IMR-90 (cell line): Measurements from ENCODE around the gene CSH2. TPM values are rescaled to one million over a fixed set of nuclear protein-coding genes. Genes with fewer than 3 reads are reported as not detected.
"Not testable (repeated sequence)": the region's sequence is repeated elsewhere in the genome, so short reads cannot be mapped to it uniquely, and the experiment has no call there.

ENCODE experiments used
- ATAC-seq: fragments of 200-7000 bp; cut with Tn5 transposase; 2 replicates; pipeline ENCODE4 v1.9.1; 2020; ENCODE audit warnings: low read depth, mild to moderate bottlenecking, moderate library complexity
- BruUV-seq: library from RNA; stranded (reverse); fragments of 400-500 nt; replicated peaks from 2 replicates; lab custom pipeline; 2021; lab: Mats Ljungman, UMichigan
- CTCF ChIA-PET: fragments of 300-600 bp; formaldehyde crosslinking; extraction: SDS; loops from one replicate; lab custom pipeline; 2021; ENCODE audit warnings: antibody characterized with exemption; lab: Yijun Ruan, JAX
- POLR2A ChIA-PET: fragments of 300-600 bp; sonication (Branson Sonifier 250); formaldehyde crosslinking; loops from one replicate; lab custom pipeline; 2022; ENCODE audit warnings: antibody characterized with exemption; ENCODE audit not compliant: unreplicated experiment; lab: Charles Lee
- DNase-seq: peaks from one replicate; pipeline ENCODE4 v3.0.0; 2013
- H2AFZ ChIP-seq: replicated peaks from 2 replicates; pipeline ENCODE3; 2013; ENCODE audit warnings: low read length, mild to moderate bottlenecking; ENCODE audit not compliant: poor library complexity
- H2AK5ac ChIP-seq: 2 replicates; pipeline ENCODE4 v1.6.1; 2013; ENCODE audit warnings: low read depth, low read length, inconsistent platforms
- H2AK9ac ChIP-seq: replicated peaks from 2 replicates; pipeline ENCODE3; 2013; ENCODE audit warnings: mild to moderate bottlenecking, low read depth, low read length, moderate library complexity; ENCODE audit not compliant: poor library complexity
- H2BK120ac ChIP-seq: 2 replicates; pipeline ENCODE4 v1.6.1; 2013; ENCODE audit warnings: low read depth, low read length, inconsistent platforms
- H2BK15ac ChIP-seq: 3 replicates; pipeline ENCODE4 v1.6.1; 2013; ENCODE audit warnings: low read depth, low read length, inconsistent platforms
- H2BK20ac ChIP-seq: 2 replicates; pipeline ENCODE4 v1.6.1; 2013; ENCODE audit warnings: low read depth, mild to moderate bottlenecking, inconsistent platforms, low read length, moderate library complexity
- H2BK5ac ChIP-seq: 2 replicates; pipeline ENCODE4 v1.6.1; 2013; ENCODE audit warnings: mild to moderate bottlenecking, low read depth, low read length, inconsistent platforms; ENCODE audit not compliant: poor library complexity, severe bottlenecking
- H3K14ac ChIP-seq: replicated peaks from 2 replicates; pipeline ENCODE4 v1.6.1; 2013; ENCODE audit warnings: low read depth, low read length, inconsistent platforms
- H3K18ac ChIP-seq: 2 replicates; pipeline ENCODE4 v1.6.1; 2013; ENCODE audit warnings: low read depth, low read length, control low read depth
- H3K23ac ChIP-seq: 2 replicates; pipeline ENCODE4 v1.6.1; 2013; ENCODE audit warnings: low read depth, low read length, inconsistent platforms
- H3K27ac ChIP-seq: 2 replicates; pipeline ENCODE4 v1.5.1; 2013; ENCODE audit warnings: mild to moderate bottlenecking, control low read depth, low read length; ENCODE audit not compliant: insufficient read depth
- H3K27me3 ChIP-seq: 2 replicates; pipeline ENCODE4 v1.6.1; 2013; ENCODE audit warnings: low read length; ENCODE audit not compliant: control insufficient read depth, insufficient read depth
- H3K36me3 ChIP-seq: 2 replicates; pipeline ENCODE4 v1.6.1; 2013; ENCODE audit warnings: low read length, mixed read lengths; ENCODE audit not compliant: control insufficient read depth, insufficient read depth
- H3K4ac ChIP-seq: 2 replicates; pipeline ENCODE4 v1.6.1; 2013; ENCODE audit warnings: low read depth, low read length, inconsistent platforms
- H3K4me1 ChIP-seq: 2 replicates; pipeline ENCODE4 v1.6.1; 2013; ENCODE audit warnings: low read length, mixed read lengths; ENCODE audit not compliant: control insufficient read depth, insufficient read depth
- H3K4me2 ChIP-seq: 2 replicates; pipeline ENCODE4 v1.6.1; 2013; ENCODE audit warnings: low read depth, mild to moderate bottlenecking, control low read depth, low read length, moderate library complexity
- H3K4me3 ChIP-seq: 2 replicates; pipeline ENCODE4 v1.5.1; 2013; ENCODE audit warnings: low read depth, mild to moderate bottlenecking, control low read depth, low read length, moderate library complexity; ENCODE audit not compliant: insufficient read depth
- H3K56ac ChIP-seq: 2 replicates; pipeline ENCODE4 v1.6.1; 2013; ENCODE audit warnings: low read length, inconsistent platforms; ENCODE audit not compliant: insufficient read depth; ENCODE audit errors: extremely low read depth
- H3K79me1 ChIP-seq, 2 experiments: 2 replicates each; pipeline ENCODE4 v1.6.1; 2013; ENCODE audit warnings: low read length in 2 of 2, inconsistent platforms in 1 of 2, low read depth in 1 of 2
- H3K9ac ChIP-seq: 2 replicates; pipeline ENCODE4 v1.6.1; 2013; ENCODE audit warnings: low read depth, low read length, control low read depth
- H3K9me1 ChIP-seq: 2 replicates; pipeline ENCODE4 v1.6.1; 2013; ENCODE audit warnings: low read length, inconsistent platforms; ENCODE audit not compliant: insufficient read depth
- H3K9me3 ChIP-seq: 2 replicates; pipeline ENCODE4 v1.6.1; 2013; ENCODE audit warnings: low read length; ENCODE audit not compliant: control insufficient read depth, insufficient read depth
- H4K20me1 ChIP-seq: 2 replicates; pipeline ENCODE4 v1.6.1; 2013; ENCODE audit warnings: low read length, inconsistent platforms; ENCODE audit not compliant: insufficient read depth
- H4K5ac ChIP-seq: 2 replicates; pipeline ENCODE4 v1.6.1; 2013; ENCODE audit warnings: mild to moderate bottlenecking, low read depth, low read length, control low read depth
- H4K8ac ChIP-seq, 2 experiments: 2 replicates each; pipeline ENCODE4 v1.6.1; 2013; ENCODE audit warnings: low read depth in 2 of 2, low read length in 2 of 2, control low read depth in 1 of 2, inconsistent platforms in 1 of 2
- H4K91ac ChIP-seq: 2 replicates; pipeline ENCODE4 v1.6.1; 2013; ENCODE audit warnings: low read depth, low read length, inconsistent platforms; ENCODE audit not compliant: insufficient read depth
- WGBS, 2 experiments: methylation state at CpG; one replicate each; pipeline versions ENCODE4 v1.1.5 to v1.1.7; 2013; ENCODE audit warnings: missing lambda C conversion rate in 2 of 2; ENCODE audit not compliant: insufficient read length in 1 of 2; ENCODE audit errors: extremely low coverage in 2 of 2; 5-methylcytosine and 5-hydroxymethylcytosine counted together
- dilution Hi-C: fragments of 300-500 bp; cut with HindIII; formaldehyde crosslinking; loops from one replicate; pipeline ENCODE4 v1.14.3; 2018; ENCODE audit warnings: low sequenced_read_pairs; ENCODE audit not compliant: unreplicated experiment
- in situ Hi-C: fragments of 300-500 bp; cut with MboI; formaldehyde crosslinking; loops from 3 replicates; pipeline ENCODE4 v1.14.3; 2019; ENCODE audit warnings: low sequenced_read_pairs, inconsistent platforms, mixed read lengths
- intact Hi-C: fragments of 100-400 bp; cut with micrococcal nuclease; formaldehyde crosslinking; loops from 2 replicates; pipeline ENCODE4 v1.10.0; 2022
- polyA plus RNA-seq, 3 experiments: library from polyadenylated mRNA; depleted of rRNA; stranded (reverse); fragments of >200 nt; gene quantifications; 2 replicates each; pipeline ENCODE4 v1.2.3, GENCODE V29; 2012; ENCODE audit warnings: low replicate concordance in 1 of 3
- total RNA-seq: library from RNA; depleted of rRNA; stranded (reverse); fragments of >200 nt; gene quantifications from 2 replicates; pipeline ENCODE4 v1.2.3, GENCODE V29; 2012

CSH2 gene
- total and polyA plus RNA-seq, 2 of the 4 experiments (the other 2 are of a cell fraction): not detected

DNA sequence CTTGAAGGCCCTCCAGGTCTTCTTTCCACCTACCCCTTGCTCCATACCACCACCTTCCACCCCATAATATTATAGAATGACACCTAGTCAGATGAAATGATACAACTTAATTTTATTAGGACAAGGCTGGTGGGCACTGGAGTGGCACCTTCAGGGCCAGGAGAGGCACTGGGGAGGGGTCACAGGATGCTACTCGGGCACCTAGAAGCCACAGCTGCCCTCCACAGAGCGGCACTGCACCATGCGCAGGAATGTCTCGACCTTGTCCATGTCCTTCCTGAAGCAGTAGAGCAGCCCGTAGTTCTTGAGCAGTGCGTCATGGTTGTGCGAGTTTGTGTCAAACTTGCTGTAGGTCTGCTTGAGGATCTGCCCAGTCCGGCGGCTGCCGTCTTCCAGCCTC lies 21.3 kb upstream of the CSH2 start:
- H3K23ac ChIP-seq, H3K9me3 ChIP-seq, DNase-seq, H2AFZ ChIP-seq, H2BK5ac ChIP-seq, CTCF ChIA-PET, H3K4me3 ChIP-seq, H3K9ac ChIP-seq, H4K20me1 ChIP-seq, H4K91ac ChIP-seq, H3K4me1 ChIP-seq, H3K56ac ChIP-seq, H2BK15ac ChIP-seq, H3K79me1 ChIP-seq, H4K8ac ChIP-seq, H3K14ac ChIP-seq, ATAC-seq, H3K18ac ChIP-seq, H3K4me2 ChIP-seq, POLR2A ChIA-PET, H3K36me3 ChIP-seq, H3K27ac ChIP-seq, H2AK9ac ChIP-seq, BruUV-seq, H2BK120ac ChIP-seq, in situ Hi-C loops, H3K4ac ChIP-seq, dilution Hi-C loops, H4K5ac ChIP-seq, H3K9me1 ChIP-seq, intact Hi-C loops, H2AK5ac ChIP-seq, H2BK20ac ChIP-seq: not testable (repeated sequence)
- no CpG with 5 or more reads among the region's 10 CpGs for WGBS, 2 experiments
- H3K27me3 ChIP-seq: peaks cover 17% of the 10 kb centered on the region

- H4K5ac ChIP-seq, CTCF ChIA-PET, H4K8ac ChIP-seq, H3K18ac ChIP-seq, ATAC-seq, BruUV-seq, H4K91ac ChIP-seq, H3K9ac ChIP-seq, H3K14ac ChIP-seq, H2BK120ac ChIP-seq, H3K56ac ChIP-seq, H3K36me3 ChIP-seq, DNase-seq, H2AK9ac ChIP-seq, H3K4me2 ChIP-seq, dilution Hi-C loops, H2BK20ac ChIP-seq, H3K4me3 ChIP-seq, H3K27ac ChIP-seq, H3K9me3 ChIP-seq, H3K4ac ChIP-seq, POLR2A ChIA-PET, H2BK5ac ChIP-seq, intact Hi-C loops, H3K23ac ChIP-seq, in situ Hi-C loops, H2BK15ac ChIP-seq, H2AFZ ChIP-seq, H2AK5ac ChIP-seq, H4K20me1 ChIP-seq, H3K9me1 ChIP-seq, H3K79me1 ChIP-seq, H3K4me1 ChIP-seq: not testable (repeated sequence)
- H3K27me3 ChIP-seq: peaks cover 15% of the 10 kb centered on the region
- WGBS, 2 experiments: no CpG with 5 or more reads among the region's 3 CpGs
Observed at GRCh38 chr17:63894021-63894420, 20.5 kb upstream of the CSH2 start.
